ENCODE results near the gene SCUBE1.

GRCh38 chr22:43183496-43184277 lies 159.5 kb downstream of the SCUBE1 start:
- TF ChIP-seq CTCF (conservative IDR thresholded peaks at IDR 0.05) (no peak), EZH2 (IDR thresholded peaks at IDR 0.05; ENCODE audit: low read depth) (no peak)

Measured in PC-9 (cell line).